Pons (tissue), 1 donor: ENCODE results near the gene SLC25A17.
"Not testable (repeated sequence)": the region's sequence is repeated elsewhere in the genome, so short reads cannot be mapped to it uniquely, and the experiment has no call there.

Experiments
- DNase-seq: peaks from one replicate; pipeline ENCODE4 v3.0.0-alpha.2; 2016; ENCODE audit warnings: low spot score

The SLC25A17 gene

GRCh38 chr22:40818747-40819598 is at the start of gene SLC25A17:
Gene SLC25A17, minus strand, starts transcription at chr22:40819346. Its CDS starts 98 bp downstream, at chr22:40819248.
- DNase-seq, result peak; percentile 80

GRCh38 chr22:40868379-40868778 is 49.2 kb upstream of the SLC25A17 start:
- DNase-seq, result not testable (repeated sequence)

GRCh38 chr22:40867109-40867508 is 48.0 kb upstream of the SLC25A17 start:
- no peak for DNase-seq

GRCh38 chr22:40862537-40862936 is 43.4 kb upstream of the SLC25A17 start:
- DNase-seq, result no peak

- no peak for DNase-seq
Measured at GRCh38 chr22:40862013-40862412, 42.9 kb upstream of the SLC25A17 start, which contains the start of gene DNAJB7. Gene DNAJB7, minus strand, starts transcription at chr22:40862113. Its CDS starts 119 bp downstream, at chr22:40861994.

GRCh38 chr22:40857309-40857855 is 38.2 kb upstream of the SLC25A17 start:
- peak; percentile 36 for DNase-seq

GRCh38 chr22:40856513-40857308 is 37.6 kb upstream of the SLC25A17 start, which contains the start of the genes ST13 and XPNPEP3:
Gene ST13, minus strand, starts transcription at chr22:40856639. Its CDS starts 99 bp downstream, at chr22:40856540.
Gene XPNPEP3, plus strand, starts transcription at chr22:40857148. Its CDS starts 34 bp downstream, at chr22:40857182.
- peak; percentile 97 for DNase-seq

- DNase-seq, result peak; percentile 58
Measured at GRCh38 chr22:40855979-40856512, 36.9 kb upstream of the SLC25A17 start.

GRCh38 chr22:40855071-40855978 is 36.2 kb upstream of the SLC25A17 start:
- peak; percentile 21 for DNase-seq

GRCh38 chr22:40853961-40854360 is 34.8 kb upstream of the SLC25A17 start:
- DNase-seq, result peak; percentile 35

GRCh38 chr22:40853333-40853732 is 34.2 kb upstream of the SLC25A17 start:
- peak; percentile 16 for DNase-seq

GRCh38 chr22:40845816-40846215 is 26.7 kb upstream of the SLC25A17 start:
- not testable (repeated sequence) for DNase-seq

GRCh38 chr22:40844951-40845350 is 25.8 kb upstream of the SLC25A17 start:
- no peak for DNase-seq

GRCh38 chr22:40838486-40838885 is 19.3 kb upstream of the SLC25A17 start:
- no peak for DNase-seq

- no peak for DNase-seq
Measured at GRCh38 chr22:40834619-40835018, 15.5 kb upstream of the SLC25A17 start.

- DNase-seq, result no peak
Measured at GRCh38 chr22:40829131-40829530, 10.0 kb upstream of the SLC25A17 start.

- DNase-seq, result no peak
Measured at GRCh38 chr22:40826984-40827741, 8.0 kb upstream of the SLC25A17 start.

GRCh38 chr22:40826292-40826691 is 7.1 kb upstream of the SLC25A17 start:
- DNase-seq, result not testable (repeated sequence)

- no peak for DNase-seq
Measured at GRCh38 chr22:40823426-40823825, 4.3 kb upstream of the SLC25A17 start.

GRCh38 chr22:40819599-40820140 is 524 bp upstream of the SLC25A17 start:
- no peak for DNase-seq
